Adrenal gland (tissue), 5 donors: ENCODE measurements around the gene AIF1.

Experiments used
- POLR2A ChIP-seq, 2 donors: fragments of 450-650 bp; IDR thresholded peaks; one replicate each; pipeline ENCODE4 v1.6.1; 2017; ENCODE audit warnings: antibody characterized with exemption in 2 of 2, mild to moderate bottlenecking in 2 of 2, moderate library complexity in 1 of 2
- TF ChIP-seq, protein P1 (sequence below), 6 experiments: fragments of 450-650 bp in 4 of 6; fragments of 200-600 bp in 2 of 6; sonication (generic) in 1 of 6; IDR thresholded peaks; 1 replicate in 5 of 6; 2 replicates in 1 of 6; pipeline versions ENCODE4 v1.5.1 to v1.8.0; 2016 to 2021; ENCODE audit warnings: antibody characterized with exemption in 6 of 6, mild to moderate bottlenecking in 2 of 6, moderate library complexity in 1 of 6
- donor health status: DM: no; HTN: no; CAD: no.

DNA sequence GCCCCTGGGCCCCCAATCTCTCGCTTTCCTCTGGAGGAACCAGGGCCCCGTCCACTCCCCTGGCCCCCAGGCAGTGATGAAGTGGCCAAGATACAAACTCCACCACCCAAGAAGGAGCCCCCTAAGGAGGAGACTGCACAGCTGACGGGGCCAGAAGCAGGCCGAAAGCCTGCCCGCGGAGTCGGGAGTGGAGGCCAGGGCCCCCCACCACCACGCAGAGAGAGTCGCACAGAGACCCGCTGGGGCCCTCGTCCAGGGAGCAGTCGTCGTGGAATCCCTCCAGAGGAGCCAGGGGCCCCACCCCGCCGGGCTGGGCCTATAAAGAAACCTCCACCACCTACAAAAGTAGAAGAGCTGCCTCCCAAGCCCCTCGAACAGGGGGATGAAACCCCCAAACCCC is 16.2 kb downstream of the AIF1 start:
- TF ChIP-seq, protein P1, sequence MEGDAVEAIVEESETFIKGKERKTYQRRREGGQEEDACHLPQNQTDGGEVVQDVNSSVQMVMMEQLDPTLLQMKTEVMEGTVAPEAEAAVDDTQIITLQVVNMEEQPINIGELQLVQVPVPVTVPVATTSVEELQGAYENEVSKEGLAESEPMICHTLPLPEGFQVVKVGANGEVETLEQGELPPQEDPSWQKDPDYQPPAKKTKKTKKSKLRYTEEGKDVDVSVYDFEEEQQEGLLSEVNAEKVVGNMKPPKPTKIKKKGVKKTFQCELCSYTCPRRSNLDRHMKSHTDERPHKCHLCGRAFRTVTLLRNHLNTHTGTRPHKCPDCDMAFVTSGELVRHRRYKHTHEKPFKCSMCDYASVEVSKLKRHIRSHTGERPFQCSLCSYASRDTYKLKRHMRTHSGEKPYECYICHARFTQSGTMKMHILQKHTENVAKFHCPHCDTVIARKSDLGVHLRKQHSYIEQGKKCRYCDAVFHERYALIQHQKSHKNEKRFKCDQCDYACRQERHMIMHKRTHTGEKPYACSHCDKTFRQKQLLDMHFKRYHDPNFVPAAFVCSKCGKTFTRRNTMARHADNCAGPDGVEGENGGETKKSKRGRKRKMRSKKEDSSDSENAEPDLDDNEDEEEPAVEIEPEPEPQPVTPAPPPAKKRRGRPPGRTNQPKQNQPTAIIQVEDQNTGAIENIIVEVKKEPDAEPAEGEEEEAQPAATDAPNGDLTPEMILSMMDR (IDR thresholded peaks at IDR 0.05), result no peak
- no peak for TF ChIP-seq POLR2A (IDR thresholded peaks at IDR 0.05)
